Measurements from ENCODE around the gene PLEKHJ1.
"Not testable (repeated sequence)": the region's sequence is repeated elsewhere in the genome, so short reads cannot be mapped to it uniquely, and the experiment has no call there.

PLEKHJ1 gene

GRCh38 chr19:2217591-2217990 lies 18.5 kb downstream of the PLEKHJ1 start:
- no peak for DNase-seq

DNA sequence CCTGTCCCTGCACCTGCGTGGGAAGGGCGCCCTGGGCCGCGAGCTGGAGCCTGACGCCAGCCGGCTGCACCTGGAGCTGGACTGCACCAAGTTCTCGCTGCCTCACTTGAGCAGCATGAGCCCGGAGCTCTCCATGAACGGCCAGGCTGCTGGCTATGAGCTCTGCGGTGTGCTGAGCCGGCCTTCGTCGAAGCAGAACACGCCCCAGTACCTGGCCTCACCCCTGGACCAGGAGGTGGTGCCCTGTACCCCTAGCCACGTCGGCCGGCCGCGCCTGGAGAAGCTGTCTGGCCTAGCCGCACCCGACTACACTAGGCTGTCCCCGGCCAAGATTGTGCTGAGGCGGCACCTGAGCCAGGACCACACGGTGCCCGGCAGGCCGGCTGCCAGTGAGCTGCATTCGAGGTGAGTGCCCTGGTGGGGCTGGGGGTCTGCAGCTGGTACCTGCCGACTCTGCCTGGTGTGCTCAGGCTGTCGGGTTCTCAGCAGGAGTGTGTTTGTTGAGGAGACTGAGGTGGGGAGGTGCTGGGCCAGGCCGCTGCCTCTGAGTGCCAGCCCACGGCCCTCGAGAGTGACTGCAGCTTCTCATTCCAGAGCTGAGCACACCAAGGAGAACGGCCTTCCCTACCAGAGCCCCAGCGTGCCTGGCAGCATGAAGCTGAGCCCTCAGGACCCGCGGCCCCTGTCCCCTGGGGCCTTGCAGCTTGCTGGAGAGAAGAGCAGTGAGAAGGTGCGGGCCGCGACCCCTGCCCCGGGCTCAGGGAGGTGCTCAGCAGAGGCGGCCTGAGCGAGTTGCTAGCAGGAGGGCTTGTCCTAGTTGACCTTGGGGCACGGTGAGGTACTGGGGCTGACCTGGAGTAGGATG lies 19.5 kb downstream of the PLEKHJ1 start:
- no peak for DNase-seq

GRCh38 chr19:2215281-2215751 lies 20.8 kb downstream of the PLEKHJ1 start:
- peak; percentile 41 for DNase-seq

- DNase-seq: no peak
Measured at GRCh38 chr19:2214251-2214650, 21.9 kb downstream of the PLEKHJ1 start.

DNA sequence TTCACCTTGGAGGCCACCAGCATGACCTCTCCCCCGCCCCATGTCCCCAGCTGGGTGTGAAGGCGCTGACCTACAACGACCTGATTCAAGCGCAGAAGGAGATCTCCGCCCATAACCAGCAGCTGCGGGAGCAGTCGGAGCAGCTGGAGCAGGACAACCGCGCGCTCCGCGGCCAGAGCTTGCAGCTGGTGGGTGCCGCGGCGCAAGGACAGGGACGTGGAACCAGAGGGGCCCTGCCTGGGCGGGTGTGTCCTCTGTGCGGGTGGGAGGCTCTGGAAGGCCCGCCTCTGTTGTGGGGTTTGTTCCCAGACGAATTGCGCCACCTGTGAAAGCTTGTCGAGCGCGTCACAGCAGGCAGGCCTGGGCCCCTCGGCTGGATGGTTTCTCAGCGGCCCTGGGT lies 22.3 kb downstream of the PLEKHJ1 start:
- no peak for DNase-seq

DNA sequence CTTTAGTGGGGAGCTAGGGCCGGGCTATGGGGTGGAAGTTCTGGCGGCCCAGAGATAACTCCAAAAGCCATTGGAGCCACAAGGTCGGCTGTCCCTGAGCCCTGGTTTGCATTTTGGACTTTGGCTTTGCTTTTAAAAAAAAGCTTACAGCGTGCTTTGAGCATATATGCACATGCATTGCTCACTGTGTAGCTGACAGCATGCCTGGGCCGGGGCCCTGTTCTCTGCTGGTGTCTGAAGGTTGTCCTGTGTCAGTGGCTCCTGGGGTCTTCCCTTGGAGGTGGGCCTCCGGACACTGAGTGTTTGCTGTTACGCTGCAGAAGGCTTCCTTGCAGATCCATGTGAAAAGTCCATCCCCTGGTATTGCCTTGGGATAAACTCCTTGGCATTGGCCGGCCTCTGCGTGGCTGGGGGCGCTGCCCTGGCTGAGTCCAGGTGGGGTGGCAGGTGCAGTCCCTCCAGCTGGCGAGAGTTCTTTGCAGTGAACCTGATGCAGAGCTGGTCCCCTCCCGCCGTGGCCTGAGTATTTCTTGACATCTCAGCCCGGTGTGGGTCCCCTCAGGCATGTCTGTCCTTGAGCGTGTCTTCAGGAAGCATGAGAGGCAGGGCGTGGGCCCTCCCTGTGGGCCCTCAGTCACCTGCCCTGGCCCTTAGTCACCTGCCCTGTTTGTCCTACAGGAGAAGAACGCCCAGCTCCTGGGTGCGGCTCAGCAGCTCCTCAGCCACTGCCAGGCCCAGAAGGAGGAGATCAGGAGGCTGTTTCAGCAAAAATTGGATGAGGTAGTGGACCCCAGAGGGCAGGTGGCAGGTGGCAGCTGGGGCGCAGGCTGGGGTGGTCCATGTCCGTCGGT lies 23.0 kb downstream of the PLEKHJ1 start:
- DNase-seq: no peak

- no peak for DNase-seq
Measured at GRCh38 chr19:2210987-2211740, 25.0 kb downstream of the PLEKHJ1 start.

GRCh38 chr19:2210206-2210605 lies 25.9 kb downstream of the PLEKHJ1 start:
- no peak for DNase-seq

DNA sequence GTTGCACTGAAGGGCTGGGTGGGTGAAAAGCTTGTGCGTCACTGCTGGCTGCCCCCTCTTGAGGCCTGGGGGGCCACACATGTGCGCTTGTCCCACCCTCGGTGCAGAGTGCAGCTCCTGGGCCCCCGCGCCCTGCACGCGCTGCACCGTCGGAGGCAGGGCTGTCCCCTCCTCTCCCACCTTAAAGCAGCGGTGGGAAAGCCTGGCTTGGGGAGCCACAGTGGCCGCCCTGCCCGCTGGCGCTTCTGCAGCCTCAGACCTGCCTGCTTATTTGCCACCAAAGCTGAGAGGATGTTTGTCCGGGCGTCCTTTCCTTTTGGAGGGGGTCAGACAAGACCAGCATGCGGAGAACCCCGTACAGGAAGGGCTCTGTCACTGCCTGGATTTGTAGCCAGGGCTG lies 26.7 kb downstream of the PLEKHJ1 start:
- no peak for DNase-seq

- DNase-seq: no peak
Measured at GRCh38 chr19:2208975-2209374, 27.2 kb downstream of the PLEKHJ1 start.

- no peak for DNase-seq
Measured at GRCh38 chr19:2207991-2208860, 27.9 kb downstream of the PLEKHJ1 start.

DNA sequence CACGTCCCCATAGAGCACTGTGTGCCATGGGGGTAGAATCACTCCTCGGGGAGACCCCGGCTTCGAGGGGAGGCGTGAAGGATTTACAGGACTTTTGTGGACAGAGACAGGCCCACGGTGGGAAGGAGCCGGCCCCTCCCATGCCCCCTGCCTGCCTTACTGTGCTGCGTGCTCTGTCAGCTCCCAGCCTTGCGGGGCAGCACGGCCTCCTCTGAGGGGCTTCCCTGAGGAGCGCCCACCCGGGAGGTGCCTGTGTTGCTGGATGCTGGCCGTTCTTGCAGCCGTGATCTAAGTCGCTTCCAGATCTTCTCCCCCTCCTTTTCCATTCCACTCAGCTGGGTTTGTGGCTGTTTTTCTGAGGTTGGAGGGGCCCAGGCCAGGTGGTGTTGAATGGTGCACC lies 29.1 kb downstream of the PLEKHJ1 start:
- DNase-seq: no peak

GRCh38 chr19:2202366-2202765 lies 33.8 kb downstream of the PLEKHJ1 start:
- DNase-seq: no peak

GRCh38 chr19:2201473-2202148 lies 34.5 kb downstream of the PLEKHJ1 start:
- no peak for DNase-seq

GRCh38 chr19:2200624-2201294 lies 35.4 kb downstream of the PLEKHJ1 start:
- DNase-seq: not testable (repeated sequence)

DNA sequence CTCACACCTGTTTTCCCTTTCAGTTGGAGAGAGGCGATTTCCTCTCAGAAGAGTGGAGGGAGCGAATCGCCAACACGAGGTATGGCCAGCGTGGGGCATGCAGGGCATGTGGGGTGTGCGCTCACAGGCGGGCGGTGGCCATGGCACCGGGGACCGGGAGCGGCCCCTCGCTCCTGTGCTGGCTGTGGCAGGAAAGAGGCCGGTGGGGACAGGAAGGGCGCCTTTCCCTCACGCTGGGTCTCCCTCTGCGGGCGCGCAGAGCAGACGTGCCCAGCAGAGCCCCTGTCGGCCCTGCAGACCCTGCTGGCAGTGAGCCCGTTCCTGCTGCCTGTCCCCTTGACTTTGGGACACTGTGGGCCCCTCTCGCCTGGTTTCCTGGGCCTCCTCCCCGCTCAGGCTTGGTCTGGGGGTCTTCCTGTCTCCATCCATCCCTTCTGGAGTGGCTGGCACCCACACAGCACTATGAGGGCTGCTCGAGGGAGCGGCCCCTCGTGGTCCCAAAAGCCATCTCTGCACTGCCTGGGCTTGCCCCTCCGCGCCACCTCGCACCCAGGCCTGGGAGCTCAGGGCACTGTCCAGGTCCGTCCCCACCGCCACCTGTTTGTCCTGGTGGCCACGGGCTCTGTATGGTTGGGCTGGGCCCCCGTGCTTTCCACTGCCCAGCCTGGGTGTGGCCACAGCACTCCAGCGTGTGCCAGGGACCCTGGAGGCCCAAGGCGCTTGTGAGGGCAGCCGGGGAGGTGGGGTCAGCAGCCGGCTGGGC lies 36.1 kb downstream of the PLEKHJ1 start:
- no peak for DNase-seq

- no peak for DNase-seq
Measured at GRCh38 chr19:2199215-2199614, 36.9 kb downstream of the PLEKHJ1 start.

DNA sequence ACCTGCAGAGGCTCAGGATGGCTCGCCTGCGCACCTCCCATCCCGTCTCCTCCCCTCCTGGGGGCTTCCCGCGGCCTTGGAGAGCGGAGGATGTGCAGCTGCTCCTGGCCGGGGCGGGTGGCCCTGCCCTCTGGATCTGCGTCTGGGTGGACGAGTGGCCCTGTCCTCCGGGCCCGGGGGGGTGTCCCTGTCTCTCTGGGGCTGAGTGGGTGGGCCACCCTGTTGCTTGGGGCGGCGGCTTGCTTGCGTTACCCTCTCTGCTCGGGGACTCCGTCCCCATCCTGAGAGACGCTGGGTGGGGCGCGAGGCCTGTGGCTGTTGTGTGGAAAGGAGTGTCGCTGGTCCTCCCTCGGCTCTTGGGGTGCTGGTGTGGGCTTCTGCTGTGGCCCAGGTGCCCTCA lies 37.8 kb downstream of the PLEKHJ1 start:
- no peak for DNase-seq

DNA sequence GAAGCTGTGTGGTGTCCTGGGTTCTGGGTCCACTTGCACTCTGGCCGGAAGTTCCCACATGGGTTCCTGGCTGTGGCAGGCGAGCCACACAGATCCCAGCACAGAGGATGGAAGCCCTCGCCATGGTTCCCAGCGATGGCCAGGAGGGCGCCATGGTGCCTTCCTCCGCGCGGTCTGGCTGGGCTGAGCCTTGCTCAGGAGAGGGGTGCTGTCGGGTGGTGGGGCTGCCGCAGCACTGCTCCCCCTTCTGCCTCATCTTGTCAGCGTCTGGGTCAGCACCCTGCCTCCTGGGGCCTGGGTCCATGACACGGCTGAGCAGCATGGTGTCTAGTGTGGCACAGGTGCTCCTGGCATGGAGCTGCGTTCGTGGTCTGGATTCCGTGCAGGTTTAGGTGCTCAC lies 38.9 kb downstream of the PLEKHJ1 start:
- no peak for DNase-seq

DNA sequence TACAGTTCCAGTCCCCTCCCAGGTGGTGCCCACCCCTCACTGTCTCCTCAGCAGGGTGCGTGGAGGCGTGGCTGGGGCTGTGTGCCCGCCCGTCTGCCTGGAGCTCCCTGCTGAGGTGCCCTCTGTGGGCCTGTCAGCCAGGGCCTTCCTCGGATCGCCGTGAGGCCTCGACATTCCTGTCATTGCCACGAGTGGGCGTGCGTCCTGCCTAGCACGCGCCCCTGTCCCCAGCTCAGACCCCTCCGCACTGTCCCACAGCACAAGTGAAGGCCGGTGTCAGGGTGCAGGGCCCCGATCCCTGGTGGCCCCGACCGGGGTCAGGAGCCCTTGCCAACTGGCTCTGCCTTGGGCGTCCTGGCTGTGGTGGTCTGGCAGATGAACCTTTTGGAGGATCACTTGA lies 40.2 kb downstream of the PLEKHJ1 start:
- no peak for DNase-seq

Data from activated naive CD4-positive, alpha-beta T cell treated with anti-CD3 and anti-CD28 coated beads, Interleukin-2, amount 50 U/mL, for 16 hours (primary cell).